ENCODE measurements around the gene TSC22D4. TPM values are rescaled to one million over a fixed set of nuclear protein-coding genes. Genes with fewer than 3 reads are reported as not detected.
A peak's percentile ranks its signal among the peaks of the same experiment; 100 is the strongest.

Gene TSC22D4
- total RNA-seq, 1 donor from 2014 or later: 68.7 TPM

- no peaks in the 10 kb centered on the region for H3K27me3 Mint-ChIP-seq
- intact Hi-C loops (cut with micrococcal nuclease): no loop called here
- H3K27ac Mint-ChIP-seq: peak overlapping the region; percentile 70
- TF ChIP-seq CTCF (IDR thresholded peaks at IDR 0.05): no peak
- no peak overlapping the region for H3K4me3 Mint-ChIP-seq
- no peak for DNase-seq
- H3K9me3 Mint-ChIP-seq: no peaks in the 10 kb centered on the region
- H3K36me3 Mint-ChIP-seq (ENCODE audit: low read depth): peaks cover 42% of the 10 kb centered on the region
- peaks cover 49% of the 10 kb centered on the region for H3K4me1 Mint-ChIP-seq
- ChIA-PET POLR2A (no interaction called here), CTCF (interaction anchor here (1.0 to 2.8 kb wide), 2 partner anchors 8 to 87 kb away, joined by 3 to 11 read pairs; no protein-coding TSS in a partner anchor)
- no peak for ATAC-seq (ENCODE audit: low read depth)
These were observed 6.0 kb downstream of the TSC22D4 start for GRCh38 chr7:100472854-100473499.

- ATAC-seq (ENCODE audit: low read depth): no peak
- Mint-ChIP-seq H3K27me3 (no peaks in the 10 kb centered on the region), H3K4me1 (peaks cover 49% of the 10 kb centered on the region), H3K36me3 (ENCODE audit: low read depth) (peaks cover 45% of the 10 kb centered on the region), H3K27ac (peak overlapping the region; percentile 70), H3K4me3 (no peak overlapping the region), H3K9me3 (no peaks in the 10 kb centered on the region)
- ChIA-PET CTCF (interaction anchor here (2.8 to 3.9 kb wide), 2 partner anchors 87 kb away, joined by 11 to 33 read pairs; no protein-coding TSS in a partner anchor), POLR2A (no interaction called here)
- intact Hi-C loops (cut with micrococcal nuclease): no loop called here
- no peak for TF ChIP-seq CTCF (IDR thresholded peaks at IDR 0.05)
- no peak for DNase-seq
These were observed 6.7 kb downstream of the TSC22D4 start for GRCh38 chr7:100472121-100472851.

- no peaks in the 10 kb centered on the region for H3K27me3 Mint-ChIP-seq
- TF ChIP-seq CTCF (IDR thresholded peaks at IDR 0.05): no peak
- H3K4me3 Mint-ChIP-seq: no peak overlapping the region
- intact Hi-C loops (cut with micrococcal nuclease): no loop called here
- POLR2A ChIA-PET: interaction anchor here (0.5 to 0.8 kb wide), 2 partner anchors 75 to 86 kb away, joined by 3 to 5 read pairs; no protein-coding TSS in a partner anchor
- DNase-seq (no peak), ATAC-seq (ENCODE audit: low read depth) (no peak)
- peaks cover 37% of the 10 kb centered on the region for H3K4me1 Mint-ChIP-seq
- H3K36me3 Mint-ChIP-seq (ENCODE audit: low read depth): peaks cover 49% of the 10 kb centered on the region
- H3K9me3 Mint-ChIP-seq: no peaks in the 10 kb centered on the region
- no peak overlapping the region for H3K27ac Mint-ChIP-seq
- CTCF ChIA-PET: interaction anchor here (0.8 to 3.9 kb wide), 5 partner anchors 12 to 254 kb away, joined by 3 to 33 read pairs (median 11); partner anchors contain the start of gene FBXO24
These were observed 8.0 kb downstream of the TSC22D4 start for GRCh38 chr7:100471021-100471420.

DNA sequence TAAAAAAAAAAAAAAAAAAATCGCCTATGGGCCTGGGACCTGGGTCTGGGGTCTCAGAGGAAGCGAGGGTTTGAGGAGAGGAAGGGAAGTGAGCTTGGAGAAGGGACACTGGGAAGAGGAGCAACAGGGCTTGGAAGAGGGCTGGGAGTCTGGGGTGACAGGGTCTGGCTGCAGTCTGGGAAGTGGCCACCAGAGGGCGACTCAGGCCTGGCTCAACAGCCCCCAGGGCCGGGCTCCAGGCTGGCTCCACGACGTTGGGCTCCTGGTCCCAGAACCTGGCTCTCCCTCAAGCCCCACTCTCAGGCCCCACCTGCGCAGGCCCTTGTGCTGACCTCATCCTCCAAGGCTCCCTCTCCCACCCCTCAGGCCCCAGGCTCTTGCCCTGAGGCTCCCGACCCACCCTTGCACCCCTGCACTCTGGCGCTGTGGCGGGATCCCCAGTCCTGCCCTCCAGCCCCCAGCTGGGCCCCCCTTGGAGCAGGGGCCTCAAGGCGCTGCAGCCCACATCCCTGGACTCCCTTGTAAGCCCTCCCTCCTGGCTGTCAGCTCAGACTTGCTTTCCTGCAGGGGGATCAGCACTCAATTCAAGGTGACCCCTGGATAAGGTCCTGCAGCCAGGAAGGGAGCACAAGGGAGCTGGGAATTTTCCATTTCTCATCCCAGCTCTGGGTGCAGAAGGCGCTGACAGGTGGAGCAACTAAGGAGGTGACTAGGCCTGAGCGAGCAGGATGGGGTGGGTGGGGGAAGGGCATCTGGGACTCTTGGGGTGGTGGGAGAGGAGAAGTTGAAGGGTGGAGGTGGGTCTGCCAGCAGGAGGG lies 9.6 kb downstream of the TSC22D4 start:
- ChIA-PET CTCF (interaction anchor here (0.7 to 3.9 kb wide), 11 partner anchors 9 to 236 kb away, joined by 3 to 33 read pairs (median 4); partner anchors contain the start of genes POP7 and TSC22D4), POLR2A (interaction anchor here (0.7 to 1.2 kb wide), 2 partner anchors 10 to 40 kb away, joined by 3 read pairs; partner anchors contain the start of gene ZCWPW1)
- Mint-ChIP-seq H3K36me3 (ENCODE audit: low read depth) (peaks cover 47% of the 10 kb centered on the region), H3K9me3 (no peaks in the 10 kb centered on the region), H3K27me3 (no peaks in the 10 kb centered on the region), H3K4me1 (peaks cover 24% of the 10 kb centered on the region), H3K27ac (peak overlapping the region; percentile 46), H3K4me3 (no peak overlapping the region)
- no peak for TF ChIP-seq CTCF (IDR thresholded peaks at IDR 0.05)
- ATAC-seq (ENCODE audit: low read depth) (peak; percentile 91), DNase-seq (peak; percentile 81)
- intact Hi-C loops (cut with micrococcal nuclease): loop anchor here (1.0 to 2.0 kb wide), 6 partner anchors 10 to 383 kb away; partner anchors contain the start of genes NYAP1, SLC12A9 and TSC22D4

Measured in activated B cell treated with CpG ODN at 0.5 μM for 24 hours (primary cell).